Measurements from ENCODE around the gene CALB2. TPM values are rescaled to one million over a fixed set of nuclear protein-coding genes. Genes with fewer than 3 reads are reported as not detected.

Gene CALB2
- total RNA-seq, 2 experiments from 2014 or later, result not detected

DNA sequence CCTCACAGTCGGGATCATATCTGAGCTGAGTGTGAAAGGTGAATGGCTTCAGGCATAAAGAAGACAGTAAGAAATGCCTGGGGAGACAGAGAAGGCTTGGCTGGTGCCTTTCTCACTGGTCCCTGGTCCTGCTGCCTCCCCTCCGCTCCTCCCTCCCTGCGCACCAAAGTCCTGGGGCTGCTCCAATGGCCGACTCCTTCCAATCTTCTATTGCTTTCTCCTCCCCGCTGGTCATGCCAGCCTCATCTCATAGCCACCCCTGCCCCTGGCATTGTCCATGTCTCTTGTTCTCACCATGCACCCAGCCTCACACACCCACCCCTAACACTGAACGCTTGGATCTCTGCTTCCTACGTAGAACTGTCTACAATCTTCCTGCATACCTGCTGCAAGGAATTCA, 65.3 kb downstream of the CALB2 start:
- peaks cover 36% of the 10 kb centered on the region for H3K27me3 Mint-ChIP-seq (ENCODE audit: low read depth)
- no peaks in the 10 kb centered on the region for H3K9me3 Mint-ChIP-seq
- no peak for DNase-seq
- no peak overlapping the region for H3K27ac Mint-ChIP-seq
- intact Hi-C loops (cut with micrococcal nuclease), result no loop called here
- H3K36me3 Mint-ChIP-seq (ENCODE audit: low read depth), result no peaks in the 10 kb centered on the region
- no peak overlapping the region for H3K4me3 Mint-ChIP-seq
- H3K4me1 Mint-ChIP-seq (ENCODE audit: low read depth), result peaks cover 3% of the 10 kb centered on the region
- CTCF ChIA-PET, result interaction anchor here (0.7 to 1.1 kb wide), 2 partner anchors 27 to 185 kb away, joined by 3 read pairs; no protein-coding TSS in a partner anchor

DNA sequence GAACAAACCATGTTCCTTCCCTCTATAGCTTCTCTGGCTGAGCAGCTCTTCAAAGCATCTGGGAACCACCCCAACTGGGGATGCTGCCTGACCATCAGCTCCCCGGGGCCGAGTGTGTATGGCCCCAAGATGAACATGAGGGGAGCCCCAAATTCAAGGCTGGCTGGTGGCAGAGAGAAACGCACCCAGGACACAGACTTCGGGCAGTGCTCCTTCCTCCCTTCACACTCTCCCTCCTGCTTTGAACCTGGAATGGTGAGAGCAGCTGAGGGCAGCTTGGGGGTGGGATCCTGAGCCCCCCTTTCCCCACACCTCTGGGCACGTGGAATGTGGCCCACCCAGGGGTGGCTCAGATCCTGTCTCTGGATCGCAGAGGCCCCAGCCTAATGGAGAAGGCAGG, 66.1 kb downstream of the CALB2 start:
- CTCF ChIA-PET, result no interaction called here
- H3K9me3 Mint-ChIP-seq, result no peaks in the 10 kb centered on the region
- DNase-seq, result no peak
- intact Hi-C loops (cut with micrococcal nuclease), result no loop called here
- no peak overlapping the region for H3K27ac Mint-ChIP-seq
- no peaks in the 10 kb centered on the region for H3K36me3 Mint-ChIP-seq (ENCODE audit: low read depth)
- H3K4me1 Mint-ChIP-seq (ENCODE audit: low read depth), result peaks cover 3% of the 10 kb centered on the region
- H3K4me3 Mint-ChIP-seq, result no peak overlapping the region
- peaks cover 38% of the 10 kb centered on the region for H3K27me3 Mint-ChIP-seq (ENCODE audit: low read depth)

DNA sequence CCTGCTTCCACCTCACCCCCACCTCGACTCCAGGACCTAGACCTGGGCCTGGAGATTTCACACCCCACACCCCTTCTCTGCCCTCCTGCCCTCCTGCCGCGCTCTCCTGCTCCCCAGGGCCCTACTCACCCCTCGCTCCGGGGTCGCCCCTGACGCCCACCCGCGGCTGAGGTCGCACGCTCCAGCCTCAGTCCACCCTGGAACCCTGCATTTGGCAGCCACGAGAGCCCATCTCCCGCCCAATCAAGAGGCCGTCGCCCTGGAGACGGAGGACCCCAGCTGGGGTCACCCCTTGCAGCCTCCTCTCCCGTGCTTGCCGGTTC, 67.2 kb downstream of the CALB2 start:
- H3K27me3 Mint-ChIP-seq (ENCODE audit: low read depth), result peaks cover 40% of the 10 kb centered on the region

DNA sequence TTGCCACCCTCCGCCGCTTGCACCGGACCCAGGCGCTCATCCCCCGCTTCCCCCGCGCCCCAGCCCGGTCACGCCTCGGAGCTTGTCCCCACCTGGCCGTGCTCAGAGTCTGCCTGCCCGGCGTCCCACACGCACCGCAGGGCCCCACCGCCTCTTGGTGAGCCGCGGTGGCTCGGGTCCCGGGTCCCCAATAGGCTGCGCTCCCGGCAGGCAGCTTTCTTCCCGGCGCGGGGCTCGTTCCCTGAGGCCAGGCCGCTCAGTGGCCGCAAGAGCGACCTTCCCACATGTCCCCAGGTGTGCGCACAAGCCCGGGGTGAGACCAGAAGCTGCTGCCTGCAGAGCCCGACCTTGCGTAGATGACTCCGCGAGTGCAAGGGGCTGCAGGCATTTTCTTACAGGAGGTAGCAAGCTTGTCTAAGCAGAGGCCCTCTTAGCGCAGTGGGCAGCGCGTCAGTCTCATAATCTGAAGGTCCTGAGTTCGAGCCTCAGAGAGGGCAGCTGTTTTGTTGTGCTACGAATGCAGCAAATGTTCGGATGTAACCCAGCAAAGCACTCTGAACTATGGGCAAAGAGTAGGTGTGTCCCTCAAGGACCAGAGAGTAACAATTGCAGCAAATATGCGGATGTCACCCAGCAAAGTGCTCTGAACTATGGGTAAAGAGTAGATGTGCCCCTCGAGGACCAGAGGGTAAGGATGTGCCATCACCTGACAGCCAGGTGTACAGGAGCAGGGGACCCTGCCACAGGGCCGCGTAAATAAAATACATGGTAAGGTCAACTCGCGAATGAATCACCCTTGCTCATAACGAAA, 67.8 kb downstream of the CALB2 start:
- H3K36me3 Mint-ChIP-seq (ENCODE audit: low read depth), result no peaks in the 10 kb centered on the region
- H3K4me3 Mint-ChIP-seq, result peak overlapping the region; percentile 38
- DNase-seq, result peak; percentile 50
- peaks cover 3% of the 10 kb centered on the region for H3K4me1 Mint-ChIP-seq (ENCODE audit: low read depth)
- intact Hi-C loops (cut with micrococcal nuclease), result no loop called here
- H3K27ac Mint-ChIP-seq, result no peak overlapping the region
- H3K27me3 Mint-ChIP-seq (ENCODE audit: low read depth), result peaks cover 40% of the 10 kb centered on the region
- CTCF ChIA-PET, result interaction anchor here (1.2 kb wide), 1 partner anchor 185 kb away, joined by 3 read pairs; no protein-coding TSS in a partner anchor
- H3K9me3 Mint-ChIP-seq, result no peaks in the 10 kb centered on the region

More for the DNA sequence above, 67.2 kb downstream of the CALB2 start:
- H3K9me3 Mint-ChIP-seq, result no peaks in the 10 kb centered on the region
- H3K27ac Mint-ChIP-seq, result no peak overlapping the region
- H3K36me3 Mint-ChIP-seq (ENCODE audit: low read depth), result no peaks in the 10 kb centered on the region
- CTCF ChIA-PET, result no interaction called here
- peaks cover 3% of the 10 kb centered on the region for H3K4me1 Mint-ChIP-seq (ENCODE audit: low read depth)
- intact Hi-C loops (cut with micrococcal nuclease), result no loop called here
- no peak for DNase-seq
- no peak overlapping the region for H3K4me3 Mint-ChIP-seq

DNA sequence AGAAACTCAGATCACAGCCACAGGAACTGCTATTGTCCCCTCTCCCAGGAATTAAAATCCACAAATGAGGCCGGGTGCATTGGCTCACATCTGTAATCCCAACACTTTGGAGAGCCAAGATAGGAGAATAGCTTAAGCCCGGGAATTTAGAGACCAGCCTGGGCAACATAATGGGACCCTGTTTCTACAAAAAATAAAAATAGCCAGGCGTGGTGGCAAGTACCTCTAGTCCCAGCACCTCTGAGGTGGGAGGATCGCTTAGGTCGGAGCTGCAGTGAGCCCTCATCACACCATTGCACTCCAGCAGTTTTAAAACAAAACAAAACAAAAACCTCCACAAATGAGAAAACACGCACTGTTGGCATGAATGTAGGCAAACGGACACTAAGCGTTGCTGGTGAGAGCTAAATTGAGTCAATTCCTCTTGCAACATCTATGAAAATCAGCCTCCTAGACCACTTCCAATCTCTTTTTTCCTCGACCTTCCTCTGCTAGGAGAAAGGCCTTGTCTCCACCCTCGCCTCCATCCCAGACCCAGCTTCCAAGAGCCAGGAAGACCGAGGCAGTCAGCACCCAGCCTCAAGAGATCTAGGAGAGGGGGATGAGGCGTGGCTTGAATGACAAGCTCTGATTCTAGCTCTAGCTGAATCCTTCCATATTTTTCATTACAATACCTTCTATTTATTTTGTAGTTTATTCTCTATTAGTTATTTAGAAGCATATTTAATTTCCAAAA, 68.5 kb downstream of the CALB2 start:
- Mint-ChIP-seq H3K9me3 (no peaks in the 10 kb centered on the region), H3K27ac (no peak overlapping the region), H3K27me3 (ENCODE audit: low read depth) (peaks cover 41% of the 10 kb centered on the region), H3K4me3 (no peak overlapping the region), H3K4me1 (ENCODE audit: low read depth) (peaks cover 3% of the 10 kb centered on the region), H3K36me3 (ENCODE audit: low read depth) (no peaks in the 10 kb centered on the region)
- intact Hi-C loops (cut with micrococcal nuclease), result no loop called here
- CTCF ChIA-PET, result interaction anchor here (1.2 kb wide), 1 partner anchor 184 kb away, joined by 3 read pairs; no protein-coding TSS in a partner anchor
- no peak for DNase-seq

DNA sequence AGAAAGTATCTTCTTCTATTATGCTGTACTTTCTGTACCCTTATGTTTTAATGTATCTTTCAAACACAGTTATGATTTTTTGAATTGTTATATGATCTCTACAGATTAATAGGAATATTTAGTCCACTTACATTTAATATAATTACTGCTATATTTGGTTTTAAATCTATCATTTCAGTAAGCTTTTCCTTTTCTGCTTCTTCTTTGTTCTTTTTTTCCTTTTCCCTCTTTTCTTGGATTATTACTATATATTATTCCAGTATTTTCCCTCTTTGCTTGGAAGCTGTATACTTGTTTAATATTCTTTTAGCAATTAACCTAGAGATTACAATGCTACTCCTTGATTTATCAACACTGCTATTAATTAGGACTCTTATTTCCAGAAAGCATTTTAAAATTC, 69.9 kb downstream of the CALB2 start:
- no peak overlapping the region for H3K4me3 Mint-ChIP-seq
- CTCF ChIA-PET, result no interaction called here
- peaks cover 41% of the 10 kb centered on the region for H3K27me3 Mint-ChIP-seq (ENCODE audit: low read depth)
- no peaks in the 10 kb centered on the region for H3K9me3 Mint-ChIP-seq
- DNase-seq, result no peak
- intact Hi-C loops (cut with micrococcal nuclease), result no loop called here
- H3K4me1 Mint-ChIP-seq (ENCODE audit: low read depth), result peaks cover 3% of the 10 kb centered on the region
- no peaks in the 10 kb centered on the region for H3K36me3 Mint-ChIP-seq (ENCODE audit: low read depth)
- H3K27ac Mint-ChIP-seq, result no peak overlapping the region

DNA sequence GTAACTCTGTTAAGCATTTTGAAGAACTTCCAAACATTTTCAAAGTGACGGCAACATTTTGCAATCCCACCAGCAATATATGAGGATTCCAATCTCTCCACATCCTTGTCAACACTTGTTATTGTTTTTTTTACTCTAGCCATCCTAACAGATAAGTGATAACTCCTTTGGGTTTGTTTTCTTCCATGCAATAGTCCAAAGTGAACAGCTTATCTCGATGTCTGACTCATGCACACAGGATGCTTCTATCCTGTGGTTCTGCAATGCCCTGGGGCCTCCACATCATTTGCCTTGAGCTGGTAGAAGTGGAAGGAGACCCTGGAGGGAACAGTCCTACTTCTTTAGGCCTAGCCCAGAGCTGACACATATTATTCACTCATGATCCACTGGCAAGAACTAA, 70.4 kb downstream of the CALB2 start:
- Mint-ChIP-seq H3K36me3 (ENCODE audit: low read depth) (no peaks in the 10 kb centered on the region), H3K27me3 (ENCODE audit: low read depth) (peaks cover 40% of the 10 kb centered on the region), H3K4me1 (ENCODE audit: low read depth) (peaks cover 3% of the 10 kb centered on the region), H3K9me3 (no peaks in the 10 kb centered on the region), H3K27ac (no peak overlapping the region), H3K4me3 (no peak overlapping the region)
- no peak for DNase-seq
- intact Hi-C loops (cut with micrococcal nuclease), result no loop called here
- CTCF ChIA-PET, result interaction anchor here (1.0 to 1.2 kb wide), 3 partner anchors 12 to 180 kb away, joined by 3 to 7 read pairs (median 5); no protein-coding TSS in a partner anchor

DNA sequence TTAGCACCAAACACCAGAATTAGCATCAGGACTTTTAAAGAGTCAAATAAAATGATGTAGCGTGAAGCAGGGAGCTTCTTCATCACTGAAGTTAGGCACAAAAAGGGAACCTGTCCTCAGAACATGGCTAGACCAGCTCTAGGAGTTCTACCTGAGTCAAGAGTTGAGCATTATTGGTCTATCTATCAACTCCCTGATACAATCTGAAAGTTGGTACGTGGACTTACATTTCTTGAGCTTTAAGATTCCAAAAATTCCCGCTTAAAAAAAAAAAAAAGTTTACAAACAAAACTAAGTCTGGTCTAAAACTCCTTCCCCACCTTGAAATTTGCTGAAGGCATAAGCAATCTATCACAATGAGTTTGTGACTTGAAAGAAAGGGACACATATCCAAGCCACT, 71.1 kb downstream of the CALB2 start:
- no peaks in the 10 kb centered on the region for H3K36me3 Mint-ChIP-seq (ENCODE audit: low read depth)
- intact Hi-C loops (cut with micrococcal nuclease), result no loop called here
- no peak for DNase-seq
- H3K4me3 Mint-ChIP-seq, result no peak overlapping the region
- CTCF ChIA-PET, result interaction anchor here (1.0 to 1.2 kb wide), 3 partner anchors 11 to 179 kb away, joined by 3 to 7 read pairs (median 5); no protein-coding TSS in a partner anchor
- no peaks in the 10 kb centered on the region for H3K9me3 Mint-ChIP-seq
- H3K27me3 Mint-ChIP-seq (ENCODE audit: low read depth), result peaks cover 35% of the 10 kb centered on the region
- H3K4me1 Mint-ChIP-seq (ENCODE audit: low read depth), result peaks cover 3% of the 10 kb centered on the region
- H3K27ac Mint-ChIP-seq, result no peak overlapping the region

DNA sequence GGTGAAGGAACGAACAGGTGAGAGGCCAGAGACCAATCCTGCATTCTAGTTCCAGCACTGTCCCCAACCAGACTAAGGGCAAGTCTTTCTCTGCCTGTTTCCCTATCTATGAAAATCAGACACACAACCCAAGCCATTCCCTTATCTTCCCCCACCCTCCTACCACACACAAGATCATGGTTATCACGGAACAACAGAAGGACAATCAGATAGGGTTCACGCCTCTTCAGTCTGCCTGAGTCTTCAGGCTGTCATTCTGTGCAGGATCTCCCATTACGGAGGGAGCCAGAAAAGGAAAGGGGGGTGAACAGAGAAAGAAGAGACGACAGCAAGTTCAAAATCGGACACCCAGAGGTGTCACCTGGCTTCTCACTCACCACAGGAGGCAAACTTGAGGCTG, 72.2 kb downstream of the CALB2 start:
- Mint-ChIP-seq H3K4me3 (no peak overlapping the region), H3K36me3 (ENCODE audit: low read depth) (no peaks in the 10 kb centered on the region), H3K27me3 (ENCODE audit: low read depth) (peaks cover 25% of the 10 kb centered on the region), H3K4me1 (ENCODE audit: low read depth) (peaks cover 3% of the 10 kb centered on the region), H3K9me3 (no peaks in the 10 kb centered on the region), H3K27ac (no peak overlapping the region)
- CTCF ChIA-PET, result no interaction called here
- intact Hi-C loops (cut with micrococcal nuclease), result no loop called here
- DNase-seq, result no peak

DNA sequence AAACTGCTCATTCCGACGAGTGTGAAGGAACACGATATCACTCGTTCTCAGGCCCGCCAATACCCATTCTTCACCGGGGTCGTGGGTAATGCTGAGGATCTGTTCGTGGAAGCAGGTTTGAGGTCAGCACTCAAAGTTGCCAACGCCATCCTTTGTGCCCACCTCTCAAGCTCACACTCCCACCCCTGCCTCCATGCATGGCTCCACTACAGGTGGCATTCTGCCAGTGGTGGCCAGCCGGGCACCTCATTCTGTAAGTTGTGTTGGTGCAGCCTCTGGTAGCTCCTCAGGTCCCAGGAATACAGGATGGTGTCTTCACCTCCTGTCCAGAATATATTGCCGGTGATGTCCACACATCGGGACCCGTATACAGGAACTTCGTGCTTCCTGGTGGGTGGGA, 72.7 kb downstream of the CALB2 start:
- CTCF ChIA-PET, result interaction anchor here (2.6 kb wide), 1 partner anchor 19 kb away, joined by 11 read pairs; no protein-coding TSS in a partner anchor
- H3K36me3 Mint-ChIP-seq (ENCODE audit: low read depth), result no peaks in the 10 kb centered on the region
- H3K4me1 Mint-ChIP-seq (ENCODE audit: low read depth), result peaks cover 2% of the 10 kb centered on the region
- intact Hi-C loops (cut with micrococcal nuclease), result no loop called here
- H3K27ac Mint-ChIP-seq, result no peak overlapping the region
- no peak overlapping the region for H3K4me3 Mint-ChIP-seq
- no peaks in the 10 kb centered on the region for H3K9me3 Mint-ChIP-seq
- H3K27me3 Mint-ChIP-seq (ENCODE audit: low read depth), result peaks cover 24% of the 10 kb centered on the region
- no peak for DNase-seq

DNA sequence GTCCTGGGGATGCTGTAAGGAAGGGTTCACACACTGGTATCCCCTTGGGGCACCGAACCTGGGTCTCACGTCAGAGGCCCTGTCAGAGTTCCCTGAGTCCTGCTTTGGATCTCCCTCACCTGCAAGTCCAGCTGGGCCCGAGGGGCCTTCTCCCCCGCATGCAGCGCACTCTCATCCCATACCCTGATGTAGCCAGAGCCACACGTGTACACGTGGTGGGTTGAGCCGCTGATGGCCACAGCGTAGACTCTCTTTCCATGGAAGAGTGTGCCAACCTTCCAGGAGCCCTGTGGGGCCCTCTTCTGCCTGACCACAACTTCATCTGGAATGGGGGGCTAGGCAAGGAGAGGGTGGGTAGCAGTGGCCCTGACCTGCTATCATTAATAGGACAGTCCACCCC, 73.5 kb downstream of the CALB2 start:
- H3K27me3 Mint-ChIP-seq (ENCODE audit: low read depth), result peaks cover 17% of the 10 kb centered on the region
- no peaks in the 10 kb centered on the region for H3K9me3 Mint-ChIP-seq
- H3K4me1 Mint-ChIP-seq (ENCODE audit: low read depth), result no peaks in the 10 kb centered on the region
- CTCF ChIA-PET, result interaction anchor here (2.6 kb wide), 1 partner anchor 20 kb away, joined by 11 read pairs; no protein-coding TSS in a partner anchor
- no peak overlapping the region for H3K4me3 Mint-ChIP-seq
- intact Hi-C loops (cut with micrococcal nuclease), result no loop called here
- DNase-seq, result no peak
- no peaks in the 10 kb centered on the region for H3K36me3 Mint-ChIP-seq (ENCODE audit: low read depth)
- no peak overlapping the region for H3K27ac Mint-ChIP-seq

DNA sequence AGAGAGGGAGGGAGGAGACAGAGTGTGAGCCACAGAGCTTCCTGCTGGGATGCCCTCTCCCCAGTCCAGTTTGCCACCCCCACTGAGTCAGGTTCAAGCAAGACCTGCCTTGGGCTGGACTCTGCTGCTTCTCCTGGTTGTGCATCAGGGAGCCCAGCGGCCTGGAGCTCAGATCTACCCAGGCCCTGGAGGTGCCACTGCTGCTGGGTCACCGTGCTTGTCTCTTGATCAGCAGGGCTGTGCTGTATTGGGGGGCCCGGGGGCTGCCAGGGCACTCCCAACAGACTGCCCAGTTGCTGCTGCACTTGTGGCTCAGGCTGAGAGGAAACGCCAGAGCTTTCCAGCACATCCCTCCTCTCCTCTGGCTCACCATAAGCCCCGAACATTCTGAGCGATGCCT, 74.4 kb downstream of the CALB2 start:
- Mint-ChIP-seq H3K4me1 (ENCODE audit: low read depth) (no peaks in the 10 kb centered on the region), H3K4me3 (no peak overlapping the region), H3K9me3 (no peaks in the 10 kb centered on the region), H3K27me3 (ENCODE audit: low read depth) (peaks cover 19% of the 10 kb centered on the region), H3K27ac (no peak overlapping the region), H3K36me3 (ENCODE audit: low read depth) (no peaks in the 10 kb centered on the region)
- CTCF ChIA-PET, result interaction anchor here (2.6 kb wide), 1 partner anchor 21 kb away, joined by 11 read pairs; no protein-coding TSS in a partner anchor
- DNase-seq, result no peak
- intact Hi-C loops (cut with micrococcal nuclease), result no loop called here

Measured in activated naive CD4-positive, alpha-beta T cell treated with anti-CD3 and anti-CD28 coated beads for 36 hours (primary cell).